COLO668 (cell line): ENCODE measurements around the gene TRIM17.
A peak's percentile ranks its signal among the peaks of the same experiment; 100 is the strongest.
"Not testable (repeated sequence)": the region's sequence is repeated elsewhere in the genome, so short reads cannot be mapped to it uniquely, and the experiment has no call there.

Source experiments
- DNase-seq: peaks from one replicate; lab custom pipeline; 2025; ENCODE audit not compliant: unreplicated experiment; lab: John Stamatoyannopoulos, UW

TRIM17 gene

GRCh38 chr1:228448372-228448771 is 31.7 kb upstream of the TRIM17 start:
- no peak for DNase-seq

- no peak for DNase-seq
Measured at GRCh38 chr1:228446852-228447251, 30.2 kb upstream of the TRIM17 start.

- peak; percentile 14 for DNase-seq
Measured at GRCh38 chr1:228445843-228446650, 29.4 kb upstream of the TRIM17 start.

GRCh38 chr1:228445490-228445842 is 28.8 kb upstream of the TRIM17 start:
- no peak for DNase-seq

GRCh38 chr1:228443395-228443794 is 26.7 kb upstream of the TRIM17 start:
- DNase-seq, result no peak

GRCh38 chr1:228440761-228441500 is 24.3 kb upstream of the TRIM17 start:
- DNase-seq, result no peak

GRCh38 chr1:228438266-228438665 is 21.6 kb upstream of the TRIM17 start:
- no peak for DNase-seq

GRCh38 chr1:228437424-228437962 is 20.8 kb upstream of the TRIM17 start:
- DNase-seq, result no peak

GRCh38 chr1:228434689-228435088 is 18.0 kb upstream of the TRIM17 start:
- no peak for DNase-seq

- not testable (repeated sequence) for DNase-seq
Measured at GRCh38 chr1:228433337-228434053, 16.8 kb upstream of the TRIM17 start.

GRCh38 chr1:228430243-228430642 is 13.6 kb upstream of the TRIM17 start:
- no peak for DNase-seq

GRCh38 chr1:228429698-228430097 is 13.0 kb upstream of the TRIM17 start:
- no peak for DNase-seq

- peak; percentile 48 for DNase-seq
Measured at GRCh38 chr1:228429007-228429406, 12.3 kb upstream of the TRIM17 start.

- DNase-seq, result no peak
Measured at GRCh38 chr1:228428412-228428811, 11.8 kb upstream of the TRIM17 start.

GRCh38 chr1:228426518-228427175 is 10.0 kb upstream of the TRIM17 start:
- no peak for DNase-seq

- DNase-seq, result no peak
Measured at GRCh38 chr1:228424685-228425660, 8.3 kb upstream of the TRIM17 start.

- no peak for DNase-seq
Measured at GRCh38 chr1:228423404-228424053, 6.9 kb upstream of the TRIM17 start.

- no peak for DNase-seq
Measured at GRCh38 chr1:228420968-228421826, 4.5 kb upstream of the TRIM17 start.
